ENCODE data around the gene SNX8.

The SNX8 gene

GRCh38 chr7:2220954-2221353, 93.3 kb downstream of the SNX8 start:
- DNase-seq (ENCODE audit: low read depth), result no peak

GRCh38 chr7:2220506-2220905, 93.7 kb downstream of the SNX8 start:
- DNase-seq (ENCODE audit: low read depth), result no peak

- DNase-seq (ENCODE audit: low read depth), result no peak
Observed at GRCh38 chr7:2220030-2220429, 94.2 kb downstream of the SNX8 start.

GRCh38 chr7:2219606-2220005, 94.6 kb downstream of the SNX8 start:
- no peak for DNase-seq (ENCODE audit: low read depth)

GRCh38 chr7:2219136-2219535, 95.1 kb downstream of the SNX8 start:
- DNase-seq (ENCODE audit: low read depth), result no peak

GRCh38 chr7:2218444-2218785, 95.8 kb downstream of the SNX8 start:
- DNase-seq (ENCODE audit: low read depth), result no peak

- peak; percentile 16 for DNase-seq (ENCODE audit: low read depth)
Observed at GRCh38 chr7:2217716-2218443, 96.4 kb downstream of the SNX8 start.

- DNase-seq (ENCODE audit: low read depth), result no peak
Observed at GRCh38 chr7:2217206-2217605, 97.0 kb downstream of the SNX8 start.

GRCh38 chr7:2215851-2216250, 98.4 kb downstream of the SNX8 start:
- no peak for DNase-seq (ENCODE audit: low read depth)

- no peak for DNase-seq (ENCODE audit: low read depth)
Observed at GRCh38 chr7:2214636-2215035, 99.6 kb downstream of the SNX8 start.

- no peak for DNase-seq (ENCODE audit: low read depth)
Observed at GRCh38 chr7:2213551-2214215, 100.6 kb downstream of the SNX8 start.

- peak; percentile 16 for DNase-seq (ENCODE audit: low read depth)
Observed at GRCh38 chr7:2212906-2213305, 101.3 kb downstream of the SNX8 start.

GRCh38 chr7:2211926-2212325, 102.3 kb downstream of the SNX8 start:
- no peak for DNase-seq (ENCODE audit: low read depth)

- DNase-seq (ENCODE audit: low read depth), result no peak
Observed at GRCh38 chr7:2211259-2211880, 102.9 kb downstream of the SNX8 start.

GRCh38 chr7:2210551-2211258, 103.5 kb downstream of the SNX8 start:
- DNase-seq (ENCODE audit: low read depth), result no peak

GRCh38 chr7:2209961-2210323, 104.3 kb downstream of the SNX8 start:
- DNase-seq (ENCODE audit: low read depth), result no peak

- DNase-seq (ENCODE audit: low read depth), result peak; percentile 78
Observed at GRCh38 chr7:2209146-2209960, 104.9 kb downstream of the SNX8 start.

GRCh38 chr7:2208712-2209111, 105.5 kb downstream of the SNX8 start:
- no peak for DNase-seq (ENCODE audit: low read depth)

GRCh38 chr7:2205036-2205780, 109.0 kb downstream of the SNX8 start:
- DNase-seq (ENCODE audit: low read depth), result peak; percentile 57

- no peak for DNase-seq (ENCODE audit: low read depth)
Observed at GRCh38 chr7:2204446-2204845, 109.8 kb downstream of the SNX8 start.

GRCh38 chr7:2203766-2204300, 110.4 kb downstream of the SNX8 start:
- DNase-seq (ENCODE audit: low read depth), result peak; percentile 23
